Measurements from ENCODE around the gene CREB5. TPM values are rescaled to one million over a fixed set of nuclear protein-coding genes. Genes with fewer than 3 reads are reported as not detected.
"Not testable (repeated sequence)": the region's sequence is repeated elsewhere in the genome, so short reads cannot be mapped to it uniquely, and the experiment has no call there.

CREB5 gene
- total RNA-seq, 1 donor from 2014 or later: 4.5 TPM

DNA sequence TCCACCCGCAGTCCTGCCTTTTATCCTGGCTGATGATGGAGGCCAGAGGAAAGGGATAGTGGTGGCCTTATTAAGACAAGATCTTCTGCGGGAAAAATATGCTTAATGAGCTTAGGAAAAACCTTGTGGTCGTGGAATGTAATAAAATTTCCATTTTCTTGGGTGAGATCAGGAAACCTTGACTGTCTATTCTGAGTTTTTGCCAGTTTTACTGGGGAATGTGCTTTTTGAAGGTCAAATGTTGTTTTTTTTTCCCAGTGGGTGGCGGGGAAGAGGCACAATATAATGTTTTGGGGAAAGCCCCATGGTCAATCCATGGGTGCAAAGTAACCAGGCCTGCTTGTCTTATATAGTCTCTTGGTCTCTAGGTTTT lies 118.5 kb downstream of the CREB5 start:
- DNase-seq (no peak), ATAC-seq (no peak)
- intact Hi-C loops (cut with micrococcal nuclease): no loop called here

DNA sequence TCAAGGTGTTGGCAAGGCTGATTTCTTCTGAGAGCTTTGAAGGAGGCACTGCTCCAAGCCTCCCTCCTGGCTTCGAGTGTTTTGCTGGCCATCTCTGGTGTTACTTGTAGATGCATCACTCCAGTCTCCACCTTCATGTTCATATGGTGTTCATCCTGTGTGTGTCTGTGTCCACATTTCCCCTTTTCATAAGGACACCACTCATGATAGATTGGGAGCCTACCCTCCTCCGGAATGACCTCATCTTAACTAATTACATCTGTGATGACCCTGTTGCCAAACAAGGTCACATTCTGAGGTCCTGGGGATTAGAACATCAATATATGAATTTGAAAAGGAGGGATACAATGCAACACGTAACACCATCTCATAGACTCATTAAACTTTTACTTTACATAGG lies 119.0 kb downstream of the CREB5 start:
- intact Hi-C loops (cut with micrococcal nuclease): no loop called here
- no peak for DNase-seq
- no peak for ATAC-seq

DNA sequence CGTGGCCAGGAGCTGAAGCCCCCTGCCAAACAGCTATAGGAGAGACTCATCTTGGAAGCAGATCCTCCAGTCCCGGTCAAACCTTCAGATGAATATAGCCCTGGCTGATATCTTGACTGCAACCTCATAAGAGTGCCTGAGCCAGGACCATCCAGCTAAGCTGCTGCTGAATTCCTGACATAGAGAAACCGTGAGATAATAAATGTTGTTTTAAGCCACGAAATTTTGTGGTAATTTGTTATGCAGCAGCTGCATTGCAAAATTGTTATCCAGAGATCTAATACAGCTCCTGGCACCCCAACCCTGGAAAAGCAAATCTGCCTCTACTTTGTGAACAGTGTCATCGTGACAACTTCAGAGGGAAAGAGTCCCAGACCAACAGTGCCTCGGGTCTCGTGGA lies 119.9 kb downstream of the CREB5 start:
- intact Hi-C loops (cut with micrococcal nuclease): no loop called here
- no peak for ATAC-seq
- no peak for DNase-seq

DNA sequence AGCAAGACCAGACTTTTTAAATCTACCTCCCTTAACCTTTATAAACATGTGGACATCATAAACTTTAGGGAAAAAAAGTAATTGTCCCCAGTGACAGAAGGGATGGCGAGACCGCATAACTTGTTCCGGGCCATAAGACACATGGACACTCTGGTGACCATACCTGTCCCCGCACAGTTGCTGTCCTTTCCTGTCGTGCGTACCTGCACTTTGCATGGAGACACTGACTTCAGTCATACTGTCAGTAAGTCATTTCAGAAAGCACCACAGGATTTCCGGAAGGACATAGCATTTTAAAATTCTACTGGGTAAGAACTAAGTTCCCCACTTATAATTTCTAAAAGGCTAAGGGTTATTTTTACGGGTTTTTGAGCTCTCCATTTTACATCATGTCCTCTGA lies 120.9 kb downstream of the CREB5 start:
- DNase-seq: no peak
- ATAC-seq: no peak
- intact Hi-C loops (cut with micrococcal nuclease): no loop called here

DNA sequence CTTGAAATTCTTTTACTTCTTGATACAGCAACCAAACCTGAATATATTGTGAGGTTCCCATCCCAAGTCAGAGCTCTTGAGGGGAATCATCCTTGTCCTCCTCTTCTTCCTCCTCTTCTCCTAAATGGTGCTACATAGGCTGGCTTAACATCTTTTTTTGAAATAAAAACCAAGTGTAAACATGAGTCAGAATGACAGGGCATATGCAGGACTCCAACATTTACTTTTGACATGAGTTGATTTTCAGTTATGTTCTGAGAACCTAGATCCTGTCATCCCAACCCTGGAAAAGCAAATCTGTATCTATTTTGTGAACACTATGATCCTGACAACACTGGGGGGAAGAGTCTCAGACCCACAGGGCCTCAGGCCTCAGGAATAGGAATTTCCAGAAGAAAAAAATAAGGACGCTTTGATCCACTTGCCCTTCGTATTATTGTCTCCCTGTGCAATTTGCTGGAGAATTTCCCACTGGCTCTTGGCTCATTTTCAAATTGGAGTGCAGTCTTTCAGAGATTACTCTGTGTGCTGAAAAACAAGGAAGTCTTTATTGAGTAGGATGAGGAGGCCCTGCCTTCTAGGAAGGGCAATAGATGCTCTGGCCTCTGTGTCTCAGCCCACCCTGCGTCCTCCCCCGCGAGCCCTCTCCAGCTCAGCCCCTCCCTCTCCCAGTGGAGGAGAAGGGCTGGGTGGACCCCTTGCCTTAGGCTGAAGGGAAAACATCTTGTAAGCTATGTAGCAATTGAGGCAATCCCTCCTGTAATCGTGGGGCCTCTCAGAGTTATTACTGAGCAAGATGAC lies 121.6 kb downstream of the CREB5 start:
- ATAC-seq: peak; percentile 72
- intact Hi-C loops (cut with micrococcal nuclease): no loop called here
- peak; percentile 62 for DNase-seq

DNA sequence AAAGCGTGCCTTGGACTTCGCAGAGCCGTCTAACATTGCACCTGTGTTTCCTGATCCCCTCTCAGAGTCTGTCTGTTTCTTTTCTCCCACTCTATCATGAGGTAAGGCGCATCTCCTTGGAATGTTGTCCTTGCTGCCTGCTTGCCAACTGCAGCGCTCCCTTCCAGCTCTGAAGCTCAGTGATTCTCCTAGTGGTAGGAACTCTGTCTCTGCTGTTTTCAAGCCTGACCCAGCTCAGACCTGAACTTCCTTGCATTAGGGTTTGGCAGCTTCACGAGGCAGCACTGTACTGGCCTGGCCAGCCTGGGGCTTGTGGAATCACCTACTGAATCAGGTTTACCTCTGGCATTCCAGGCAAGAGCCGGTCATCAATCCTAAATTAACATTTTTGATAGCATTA lies 123.9 kb downstream of the CREB5 start:
- DNase-seq (no peak), ATAC-seq (peak; percentile 24)
- intact Hi-C loops (cut with micrococcal nuclease): no loop called here

DNA sequence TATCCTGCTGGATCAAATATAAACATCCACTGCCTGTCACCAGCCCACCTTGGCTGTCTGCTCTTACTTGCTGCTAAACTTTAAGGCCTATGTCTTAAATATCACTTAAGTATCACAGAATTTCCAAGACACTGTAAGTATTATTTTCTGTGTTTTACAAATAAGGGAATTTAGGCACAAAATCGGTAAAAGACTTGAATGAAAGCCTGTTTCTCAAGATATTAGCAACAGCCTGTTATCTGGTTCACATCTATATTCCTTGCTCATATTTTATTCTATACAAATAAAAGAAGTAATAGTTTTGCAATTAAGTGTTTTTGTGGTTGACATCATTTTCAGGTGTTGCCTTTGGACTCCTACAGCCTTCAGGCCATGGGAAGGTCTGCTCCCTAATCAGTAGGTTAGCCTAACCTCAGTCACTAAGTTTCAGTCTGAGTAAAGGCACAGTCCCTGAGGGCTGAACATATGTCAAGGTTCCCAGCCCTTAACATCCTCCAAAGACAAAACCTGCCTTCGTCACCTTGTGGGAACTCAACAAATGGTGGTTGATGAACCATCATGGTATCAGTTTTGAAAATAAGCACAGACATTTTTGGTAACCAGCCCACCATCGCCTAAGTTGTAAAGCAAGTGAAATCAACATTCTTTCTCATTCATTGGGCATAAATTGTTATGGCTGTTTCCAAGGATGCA lies 127.1 kb downstream of the CREB5 start:
- DNase-seq: no peak
- intact Hi-C loops (cut with micrococcal nuclease): no loop called here
- no peak for ATAC-seq

DNA sequence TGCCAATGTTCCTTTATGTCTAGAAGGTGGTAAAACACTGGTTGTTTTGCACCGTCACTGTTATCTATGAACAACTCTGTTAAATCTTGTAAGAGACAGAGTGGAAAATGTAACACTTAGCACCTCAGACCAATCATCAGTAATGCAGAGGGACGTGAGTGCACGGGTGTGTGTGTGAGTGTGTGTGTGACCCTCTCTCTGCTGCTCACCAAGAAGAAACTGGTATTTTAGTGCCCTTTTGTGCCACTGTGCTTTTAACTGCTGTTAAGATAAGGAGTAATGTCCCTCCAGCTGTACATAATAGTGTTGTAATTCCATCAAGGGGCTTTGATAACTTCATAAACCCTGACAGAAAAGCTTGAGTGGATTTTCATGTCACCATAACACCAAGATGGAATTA lies 130.1 kb downstream of the CREB5 start:
- intact Hi-C loops (cut with micrococcal nuclease): no loop called here
- peak; percentile 30 for ATAC-seq

DNA sequence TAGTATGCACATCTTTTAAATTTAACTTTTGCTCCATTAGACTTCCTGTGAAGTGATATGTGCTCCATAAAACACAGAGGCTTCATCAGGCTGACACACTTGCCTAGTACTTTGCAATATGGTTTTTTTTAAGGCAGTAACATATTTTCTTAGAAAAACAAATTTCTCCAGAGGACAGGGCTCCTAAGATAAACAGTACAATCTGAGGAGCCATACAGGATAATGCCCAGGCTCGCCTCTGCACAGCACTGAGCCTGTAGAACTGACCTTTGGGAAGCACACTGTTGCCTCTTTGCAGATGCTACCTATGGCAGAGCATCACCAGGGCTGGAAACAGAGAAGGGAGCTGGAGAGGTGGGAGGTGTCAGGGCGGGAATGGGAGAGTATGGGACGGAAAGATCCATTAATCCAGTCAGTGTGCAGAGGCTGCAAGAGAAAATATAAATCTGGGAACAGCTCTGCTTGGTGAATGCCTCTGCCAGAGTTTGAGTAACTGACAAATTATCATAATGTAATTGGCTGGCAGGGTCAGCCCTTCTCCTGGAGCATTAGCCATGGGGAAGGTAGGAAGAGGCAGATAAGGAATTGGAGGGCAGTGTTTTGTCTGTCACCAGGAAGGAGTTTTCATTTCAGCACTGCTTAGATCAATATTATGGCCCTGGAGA lies 132.3 kb downstream of the CREB5 start:
- ATAC-seq (no peak), DNase-seq (no peak)
- intact Hi-C loops (cut with micrococcal nuclease): no loop called here

More for the DNA sequence above, 130.1 kb downstream of the CREB5 start:
- DNase-seq: no peak

DNA sequence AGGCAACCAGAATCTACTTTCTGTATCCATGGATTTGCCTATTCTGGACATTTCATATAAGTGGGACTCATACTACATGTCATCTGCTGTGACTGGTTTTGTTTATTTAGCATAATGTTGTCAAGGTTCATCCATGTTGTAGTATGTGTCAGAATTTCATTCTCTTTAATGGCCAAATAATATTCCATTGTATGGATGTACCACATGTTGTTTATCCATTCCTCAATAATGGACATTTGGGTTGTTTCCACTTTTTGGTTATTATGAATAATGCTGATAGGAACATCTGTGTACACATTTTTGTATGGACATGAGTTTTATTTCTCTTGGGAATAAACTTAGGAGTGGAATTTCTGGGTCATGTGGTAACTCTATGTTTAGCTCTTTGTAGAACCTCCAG lies 133.7 kb downstream of the CREB5 start:
- DNase-seq (no peak), ATAC-seq (no peak)
- intact Hi-C loops (cut with micrococcal nuclease): no loop called here

DNA sequence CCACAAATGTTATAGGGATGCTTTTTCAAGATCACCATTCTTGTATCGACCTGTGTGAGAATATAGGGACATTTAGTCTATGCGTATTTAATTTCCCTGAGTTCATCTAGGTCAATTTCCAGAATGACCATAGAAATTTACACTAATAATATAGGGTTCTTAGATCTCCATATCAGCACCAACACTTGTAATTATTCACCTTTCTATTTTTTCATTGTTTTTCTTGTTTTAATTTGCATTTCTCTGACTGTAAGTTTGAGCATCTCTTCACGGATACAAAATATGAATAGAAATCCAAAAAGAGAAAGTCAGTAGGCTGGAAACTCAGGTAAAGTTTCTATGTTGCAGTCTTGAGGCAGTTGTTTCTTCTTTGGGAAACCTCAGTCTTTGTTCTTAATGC lies 134.8 kb downstream of the CREB5 start:
- ATAC-seq (no peak), DNase-seq (no peak)
- intact Hi-C loops (cut with micrococcal nuclease): no loop called here

DNA sequence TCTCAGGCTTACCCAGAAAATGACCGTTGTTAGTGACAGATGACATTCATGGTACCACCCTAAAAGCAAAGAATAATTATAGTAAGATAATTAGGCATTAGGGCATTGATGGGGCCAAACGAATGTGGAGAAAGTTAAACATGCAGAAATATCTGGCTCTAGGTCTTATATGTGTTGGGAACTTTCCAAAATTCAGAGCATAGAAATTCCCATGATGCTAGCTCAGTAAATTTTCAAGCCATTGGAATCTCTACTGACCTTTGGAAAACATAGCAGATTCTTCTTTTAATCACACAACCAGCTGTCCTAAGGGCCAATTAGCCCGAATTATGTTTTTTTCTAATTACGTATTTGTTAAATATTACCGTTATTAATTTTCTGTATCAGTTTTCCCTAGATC lies 136.1 kb downstream of the CREB5 start:
- DNase-seq: no peak
- ATAC-seq: no peak

DNA sequence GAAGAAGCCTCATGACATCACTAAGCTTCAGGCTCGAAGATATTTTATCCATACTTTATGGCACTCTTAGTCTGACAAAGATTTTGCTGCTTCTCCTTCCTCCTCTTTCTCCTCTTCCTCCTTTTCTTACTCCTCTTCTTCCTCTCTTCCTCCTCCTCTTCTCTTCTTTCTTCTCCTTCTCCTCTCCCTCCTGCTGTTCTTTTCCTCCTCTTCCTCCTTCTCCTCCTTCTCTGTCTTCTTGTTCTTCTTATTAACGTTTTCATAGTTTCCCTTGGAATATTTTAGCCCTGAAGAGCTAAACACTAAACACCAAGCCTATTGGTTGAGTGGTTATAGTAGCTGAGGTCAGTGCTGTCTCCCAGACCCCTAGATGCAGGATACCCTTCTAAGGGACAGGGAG lies 137.7 kb downstream of the CREB5 start:
- ATAC-seq (no peak), DNase-seq (no peak)
- intact Hi-C loops (cut with micrococcal nuclease): no loop called here

More for the DNA sequence above, 136.1 kb downstream of the CREB5 start:
- intact Hi-C loops (cut with micrococcal nuclease): no loop called here

DNA sequence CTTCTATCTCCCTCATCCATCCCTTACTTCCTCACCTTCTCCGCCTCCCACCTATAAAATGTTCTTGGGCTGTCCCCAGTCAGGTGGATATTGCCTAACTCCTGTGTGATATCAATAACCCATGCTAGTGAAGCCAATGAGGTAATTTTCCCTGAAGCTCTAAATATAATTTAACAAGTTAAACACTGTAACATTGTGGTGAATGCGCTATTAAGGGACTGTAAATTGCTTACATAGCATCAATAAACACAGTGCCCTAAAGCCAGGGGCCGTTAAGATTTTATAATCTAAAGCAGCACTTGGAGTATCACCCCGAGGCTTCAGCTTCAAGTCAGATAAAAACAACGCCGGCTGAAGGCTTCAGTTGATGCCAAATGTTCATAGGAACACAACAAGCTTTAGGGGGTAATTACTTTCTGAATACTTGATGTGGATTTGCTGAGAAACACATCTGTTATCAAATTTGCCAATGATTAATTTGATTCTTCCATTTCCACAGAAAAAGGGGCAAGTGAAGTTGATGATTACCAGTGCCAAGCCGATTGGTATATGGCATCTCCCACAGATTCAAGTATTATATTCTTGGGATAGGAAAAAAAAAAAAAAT lies 138.4 kb downstream of the CREB5 start:
- ATAC-seq (no peak), DNase-seq (no peak)
- intact Hi-C loops (cut with micrococcal nuclease): no loop called here

DNA sequence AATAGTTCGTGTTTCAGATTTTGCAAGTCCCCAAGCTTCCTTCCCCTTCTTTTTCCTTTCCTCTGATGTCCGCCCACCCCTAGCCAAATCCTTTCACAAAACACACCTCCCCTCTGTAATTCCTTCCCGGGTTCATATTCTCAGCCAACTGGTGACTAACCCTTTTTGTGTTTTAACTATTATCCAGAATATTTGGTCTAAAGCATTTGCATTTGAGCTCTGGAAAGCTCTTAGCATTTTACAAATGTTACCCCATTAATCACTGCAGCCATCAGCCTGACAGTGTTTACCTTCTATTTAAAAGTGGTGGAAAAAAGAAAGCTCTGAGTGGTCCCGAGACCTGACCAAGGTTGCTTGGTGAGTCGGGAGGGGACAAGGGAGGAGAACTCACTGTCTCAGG lies 139.0 kb downstream of the CREB5 start:
- intact Hi-C loops (cut with micrococcal nuclease): no loop called here
- DNase-seq: no peak
- ATAC-seq: peak; percentile 40

DNA sequence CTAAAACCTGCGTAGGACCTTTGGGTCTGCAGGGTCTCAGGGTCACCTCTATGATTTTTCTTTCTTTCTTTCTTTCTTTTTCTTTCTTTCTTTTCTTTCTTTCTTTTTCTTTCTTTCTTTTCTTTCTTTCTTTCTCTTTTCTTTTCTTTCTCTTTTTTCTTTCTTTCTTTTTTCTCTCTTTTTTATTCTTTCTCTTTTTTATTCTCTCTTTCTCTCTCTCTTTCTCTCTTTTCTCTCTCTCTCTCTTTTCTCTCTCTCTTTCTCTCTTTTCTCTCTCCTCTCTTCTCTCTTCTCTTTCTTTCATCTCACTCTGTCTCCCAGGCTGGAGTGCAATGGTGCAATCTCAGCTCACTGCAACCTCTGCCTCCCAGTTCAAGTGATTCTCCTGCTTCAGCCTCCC lies 139.4 kb downstream of the CREB5 start:
- DNase-seq; ATAC-seq; intact Hi-C loops (cut with micrococcal nuclease): not testable (repeated sequence)

DNA sequence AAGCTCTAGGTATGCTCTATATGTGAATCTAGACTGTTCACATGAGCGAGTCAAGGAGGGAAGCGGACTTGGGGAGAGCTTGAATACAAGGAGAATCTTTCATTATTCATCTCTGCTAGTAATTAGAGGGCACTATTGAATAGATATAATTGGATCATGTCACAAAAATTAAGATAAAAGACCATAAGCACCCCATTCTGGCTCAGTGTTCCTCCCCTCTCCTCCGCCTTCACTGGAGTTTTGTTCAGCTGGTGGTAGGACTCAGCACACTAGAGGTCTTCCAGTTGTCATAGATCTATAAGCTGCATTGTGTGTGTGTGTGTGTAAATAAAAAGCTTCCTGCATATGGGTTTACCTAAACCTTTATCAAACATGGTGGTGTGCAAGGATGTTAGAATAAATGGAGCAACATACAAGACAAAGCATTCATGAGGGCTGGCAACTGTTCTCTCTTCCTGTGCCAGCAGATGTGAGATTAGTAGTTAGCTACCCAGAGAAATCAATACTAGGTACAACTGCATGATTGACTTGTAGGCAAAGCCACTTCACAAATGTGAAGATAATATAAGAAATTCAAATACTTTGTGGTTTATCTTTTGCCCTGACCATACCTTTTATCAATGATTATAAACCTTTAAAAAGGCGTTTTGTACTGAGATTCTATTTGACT lies 142.6 kb downstream of the CREB5 start:
- no peak for ATAC-seq
- DNase-seq: no peak
- intact Hi-C loops (cut with micrococcal nuclease): no loop called here

DNA sequence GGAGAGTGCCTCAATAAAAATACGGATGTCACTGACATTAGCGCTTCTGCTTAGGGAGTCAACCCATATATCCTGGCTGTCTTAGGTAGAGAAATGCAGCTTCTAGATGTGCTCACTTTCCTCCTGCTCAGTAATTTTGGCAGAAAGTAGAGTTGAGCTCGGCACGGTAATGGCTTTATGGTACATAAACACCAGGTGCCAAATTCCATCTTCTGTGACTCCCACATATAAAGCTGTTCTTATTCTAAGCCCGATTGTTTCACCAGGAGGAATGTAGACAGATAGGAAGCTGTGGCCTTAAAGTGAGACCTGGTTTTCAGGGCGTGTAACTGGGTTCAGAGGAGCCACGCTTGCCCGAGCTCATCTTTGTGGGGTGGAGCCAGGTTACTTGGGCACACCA lies 143.7 kb downstream of the CREB5 start:
- ATAC-seq (no peak), DNase-seq (no peak)
- intact Hi-C loops (cut with micrococcal nuclease): no loop called here

DNA sequence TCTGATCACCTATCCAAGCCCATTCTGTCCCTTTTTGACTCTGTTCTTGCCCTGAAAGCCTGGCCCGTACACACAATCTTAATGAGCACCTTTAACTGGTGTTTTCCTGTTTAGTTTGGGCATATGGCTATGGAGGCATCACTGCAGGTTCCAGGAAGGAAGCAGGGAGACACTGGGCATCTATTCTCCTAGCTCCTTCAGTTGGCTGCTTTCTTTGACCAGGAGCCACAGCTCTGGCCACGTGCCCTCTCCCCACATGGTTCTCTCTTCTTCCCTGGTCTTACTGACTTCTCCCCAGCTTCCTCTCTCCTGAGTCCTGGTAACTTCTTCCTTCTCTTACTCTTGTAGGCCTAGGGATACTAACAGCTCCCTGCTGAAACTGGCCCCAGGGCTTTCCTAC lies 144.4 kb downstream of the CREB5 start:
- ATAC-seq (no peak), DNase-seq (no peak)
- intact Hi-C loops (cut with micrococcal nuclease): no loop called here

DNA sequence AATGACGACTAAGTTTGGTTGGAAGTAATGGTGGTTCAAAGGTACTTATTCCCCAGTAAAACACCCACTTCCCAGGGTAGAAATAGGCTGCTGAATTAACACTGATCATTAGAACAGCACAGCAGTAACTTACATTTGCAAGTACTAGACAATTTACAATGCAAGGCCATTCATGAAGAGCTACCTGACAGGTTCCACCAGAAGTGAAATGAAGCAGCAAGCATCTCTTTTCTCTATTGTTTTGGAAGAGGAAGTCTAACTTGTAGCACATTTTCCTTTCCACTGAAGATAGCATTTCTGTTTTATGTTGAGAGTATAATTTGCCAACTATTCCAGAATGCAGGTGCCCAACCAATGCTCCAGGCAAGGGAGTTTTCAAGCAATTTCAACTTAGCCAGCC lies 145.9 kb downstream of the CREB5 start:
- no peak for ATAC-seq
- DNase-seq: no peak

More for the DNA sequence above, 145.9 kb downstream of the CREB5 start:
- intact Hi-C loops (cut with micrococcal nuclease): no loop called here

Measured in left ventricle myocardium superior (tissue), 1 donor.